ENCODE results near the gene EXT2. TPM values are rescaled to one million over a fixed set of nuclear protein-coding genes. Genes with fewer than 3 reads are reported as not detected.

EXT2 gene
- total and polyA plus RNA-seq, 2 of the 13 experiments (the other 11 are each of a cell fraction or from before 2014, with no cell fraction given) = 61.5 to 68.7 TPM

- H3K4me2 ChIP-seq (ENCODE audit: low read depth, low read length) = no peak overlapping the region
- BruUV-seq (replicated peaks) = no TSS peak
- no peaks in the 10 kb centered on the region for H4K20me1 ChIP-seq (ENCODE audit: insufficient read depth, low read length)
- peaks cover 0 to 2% of the 10 kb centered on the region in 2 experiments; a peak in 2 of 5 replicates for H3K36me3 ChIP-seq (replicated peaks in 1 of 2; ENCODE audit: control insufficient read depth in 1 of 2, insufficient read depth in 2 of 2, low read length in 2 of 2)
- CTCF ChIA-PET (ENCODE audit: low intra/inter-chr PET ratio, low total read pairs) = no interaction called here
- TF ChIP-seq ZNF24 (IDR thresholded peaks at IDR 0.05) (0 out of 2 replicates have a peak, but pooled peaks have one; percentile 10), MIER3 (CRISPR knock-in tag; IDR thresholded peaks at IDR 0.05; ENCODE audit: borderline replicate concordance) (no peak), MED13 (CRISPR knock-in tag; IDR thresholded peaks at IDR 0.05) (no peak), GRHL1 (CRISPR knock-in tag; conservative IDR thresholded peaks at IDR 0.05) (no peak), ZNF280D (CRISPR knock-in tag; IDR thresholded peaks at IDR 0.05) (0 out of 2 replicates have a peak, but pooled peaks have one; percentile 41), ZBTB7B (CRISPR knock-in tag; IDR thresholded peaks at IDR 0.05) (no peak), GPN1 (CRISPR knock-in tag; IDR thresholded peaks at IDR 0.05; ENCODE audit: borderline replicate concordance) (no peak), ATF6 (CRISPR knock-in tag; conservative IDR thresholded peaks at IDR 0.05) (no peak), ZNF205 (CRISPR knock-in tag; IDR thresholded peaks at IDR 0.05) (no peak), SMAD1 (CRISPR knock-in tag; IDR thresholded peaks at IDR 0.05; ENCODE audit: borderline replicate concordance, low read depth) (no peak), ZSCAN9 (CRISPR knock-in tag; IDR thresholded peaks at IDR 0.05; ENCODE audit: borderline replicate concordance) (no peak), ZBTB38 (CRISPR knock-in tag; IDR thresholded peaks at IDR 0.05) (no peak), SKI (IDR thresholded peaks at IDR 0.05; ENCODE audit: partially characterized antibody) (no peak), ZNF879 (CRISPR knock-in tag; IDR thresholded peaks at IDR 0.05) (no peak)
- H3K9ac ChIP-seq (ENCODE audit: insufficient read depth, low read depth, low read length) = no peak overlapping the region
- no peaks in the 10 kb centered on the region for H3K79me2 ChIP-seq (ENCODE audit: insufficient read depth, low read length)
- DNase-seq (ENCODE audit: low spot score) (no peak), ATAC-seq (no peak), FAIRE-seq (no peak)
- no peaks in the 10 kb centered on the region for H3K4me1 ChIP-seq (ENCODE audit: insufficient read depth, low read length)
- POLR2A ChIA-PET = no interaction called here
- H3K4me3 ChIP-seq (replicated peaks in 1 of 3; ENCODE audit: insufficient read depth in 1 of 3, low read depth in 2 of 3, low read length in 3 of 3) = no peak overlapping the region
- H3K27ac ChIP-seq (ENCODE audit: extremely low read length, insufficient read depth, low read length) = no peak overlapping the region
- intact Hi-C loops (cut with micrococcal nuclease; ENCODE audit: unreplicated experiment) (no loop called here), in situ Hi-C loops (cut with HindIII; ENCODE audit: extremely low pct_ligation_motif_present, low pct_unique_long_range_greater_than_20kb) (no loop called here)
- 98% methylated on average over 3 of the region's 3 CpGs for WGBS (ENCODE audit: low lambda C conversion rate)
- no peaks in the 10 kb centered on the region for H3K27me3 ChIP-seq (ENCODE audit: control insufficient read depth in 1 of 2, insufficient read depth in 2 of 2, low read length in 2 of 2)
- no peak overlapping the region for H2AFZ ChIP-seq (ENCODE audit: low read length)
- peaks cover 27% of the 10 kb centered on the region for H3K9me3 ChIP-seq (ENCODE audit: low read length)
Observed at GRCh38 chr11:44188643-44189042, 93.2 kb downstream of the EXT2 start.
